ENCODE measurements around the gene KRTAP5-3.

- TF ChIP-seq CTCF (conservative IDR thresholded peaks at IDR 0.05) (no peak), EZH2 (IDR thresholded peaks at IDR 0.05; ENCODE audit: low read depth) (no peak)
Observed at GRCh38 chr11:1651411-1651980, 43.2 kb upstream of the KRTAP5-3 start.

Data from PC-9 (cell line).